GM19035 (cell line): ENCODE data around the gene RAI1.

ENCODE experiments used
- ATAC-seq: cut with Tn5 transposase; IDR thresholded peaks from one replicate; pipeline ENCODE4 v1.9.1; 2021; ENCODE audit not compliant: unreplicated experiment

Gene RAI1

DNA sequence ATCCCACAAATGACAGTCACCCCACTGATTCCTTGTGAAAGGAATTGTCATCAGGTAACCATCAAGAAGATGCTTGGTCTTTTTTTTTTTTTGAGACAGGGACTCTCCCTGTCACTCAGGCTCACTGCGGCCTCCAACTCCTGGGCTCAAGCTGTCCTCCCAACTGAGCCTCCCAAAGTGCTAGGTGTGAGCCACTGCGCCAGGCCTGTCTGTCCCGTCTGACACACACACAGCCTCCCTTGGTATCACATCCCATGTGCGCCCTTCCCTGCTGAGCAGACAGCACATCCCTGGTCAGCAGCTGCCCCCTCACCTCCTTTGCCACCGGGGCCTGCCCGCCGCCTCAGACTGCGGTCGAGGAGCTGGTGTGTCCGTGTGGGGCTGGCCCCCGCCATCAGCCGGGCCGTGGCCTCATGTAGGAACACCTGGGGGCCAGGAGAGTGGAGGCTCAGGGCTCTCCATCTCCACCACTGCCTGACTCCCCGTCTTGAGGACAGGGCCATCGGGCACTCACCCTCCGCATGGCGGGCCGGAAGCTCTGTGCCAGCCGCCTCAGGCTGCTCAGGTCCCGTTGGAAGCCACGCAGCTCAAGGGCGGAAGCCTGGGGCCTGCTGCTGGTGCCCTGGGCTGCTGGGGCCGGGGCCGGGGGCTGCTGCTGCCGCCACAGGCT is 131.9 kb downstream of the RAI1 start:
- ATAC-seq: no peak

DNA sequence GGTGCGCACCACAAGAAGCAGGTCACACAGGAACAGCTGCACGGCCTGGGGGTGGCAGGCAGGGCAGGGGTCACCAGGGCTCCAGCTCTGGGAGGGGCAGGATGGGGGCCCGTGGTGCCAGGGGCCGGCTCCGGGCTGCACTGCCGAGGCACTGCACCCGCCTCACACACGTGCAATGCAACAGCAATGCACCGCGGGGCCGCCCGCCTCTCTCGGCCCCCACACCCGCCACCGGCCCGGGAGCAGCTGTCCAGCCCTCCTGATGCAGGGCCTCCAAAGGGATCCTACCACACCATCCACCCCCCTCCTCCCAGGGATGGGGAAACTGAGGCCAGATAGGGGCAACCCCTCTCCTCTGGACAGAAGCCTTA is 132.5 kb downstream of the RAI1 start:
- no peak for ATAC-seq

DNA sequence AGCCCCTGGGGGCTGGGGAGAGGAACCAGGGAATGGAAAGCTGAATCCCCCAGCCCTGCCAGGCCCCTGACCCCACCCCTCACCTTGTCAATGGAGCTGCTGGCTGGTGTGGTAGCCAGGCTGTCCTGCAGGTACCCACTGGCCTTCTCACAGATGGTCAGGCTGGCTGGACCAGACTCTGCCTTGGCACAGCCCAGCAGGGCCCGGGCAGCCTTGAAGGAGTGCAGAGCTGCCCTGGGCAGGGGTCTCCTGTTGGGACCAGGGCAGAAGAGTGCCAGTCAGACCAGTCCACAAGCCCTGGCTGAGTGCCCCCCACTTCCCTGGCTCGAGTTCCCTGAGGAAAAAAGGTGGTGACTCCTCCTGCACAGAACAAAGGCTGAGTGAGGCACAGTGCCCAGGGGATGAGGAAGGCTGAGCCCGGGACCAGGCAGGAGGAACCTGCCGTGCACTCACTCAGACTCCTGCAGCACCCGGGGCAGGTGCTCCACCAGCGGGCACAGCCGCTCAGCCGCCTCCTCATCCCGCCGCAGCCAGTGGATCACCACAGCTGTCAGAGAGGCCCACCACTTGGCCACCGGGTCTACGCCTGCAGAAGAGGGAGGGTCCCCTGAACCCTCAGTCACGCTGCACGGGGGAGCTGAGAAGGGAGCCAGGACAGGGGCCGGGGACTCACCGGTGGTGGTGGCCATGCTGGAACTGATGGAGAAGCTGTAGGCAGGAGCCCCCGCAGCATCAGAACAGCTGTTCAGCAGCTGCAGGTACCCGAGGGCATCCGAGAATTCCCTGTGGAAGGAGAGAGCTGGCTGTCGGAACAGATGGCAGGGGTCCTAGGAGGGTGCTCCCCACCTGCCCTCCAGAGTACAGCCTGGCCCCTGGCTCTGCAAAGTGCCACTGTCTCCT is 133.2 kb downstream of the RAI1 start:
- ATAC-seq: no peak

DNA sequence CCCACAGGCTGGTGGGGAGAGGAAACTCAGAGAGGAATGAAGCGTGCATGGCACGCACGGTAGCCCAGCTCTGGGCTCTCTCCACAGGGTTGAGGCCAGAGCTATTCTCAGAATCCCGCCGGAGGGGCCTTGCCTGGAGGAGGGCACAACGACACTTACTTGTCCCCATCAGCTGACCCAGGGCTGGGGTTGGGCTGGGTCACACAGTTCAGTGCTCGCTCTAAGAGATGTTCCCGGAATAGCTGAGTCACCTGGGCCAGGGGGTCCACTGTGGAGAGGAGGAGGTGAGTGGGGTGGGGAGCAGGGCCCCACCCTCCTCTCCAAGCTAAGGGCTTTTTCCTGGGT is 133.8 kb downstream of the RAI1 start:
- no peak for ATAC-seq

DNA sequence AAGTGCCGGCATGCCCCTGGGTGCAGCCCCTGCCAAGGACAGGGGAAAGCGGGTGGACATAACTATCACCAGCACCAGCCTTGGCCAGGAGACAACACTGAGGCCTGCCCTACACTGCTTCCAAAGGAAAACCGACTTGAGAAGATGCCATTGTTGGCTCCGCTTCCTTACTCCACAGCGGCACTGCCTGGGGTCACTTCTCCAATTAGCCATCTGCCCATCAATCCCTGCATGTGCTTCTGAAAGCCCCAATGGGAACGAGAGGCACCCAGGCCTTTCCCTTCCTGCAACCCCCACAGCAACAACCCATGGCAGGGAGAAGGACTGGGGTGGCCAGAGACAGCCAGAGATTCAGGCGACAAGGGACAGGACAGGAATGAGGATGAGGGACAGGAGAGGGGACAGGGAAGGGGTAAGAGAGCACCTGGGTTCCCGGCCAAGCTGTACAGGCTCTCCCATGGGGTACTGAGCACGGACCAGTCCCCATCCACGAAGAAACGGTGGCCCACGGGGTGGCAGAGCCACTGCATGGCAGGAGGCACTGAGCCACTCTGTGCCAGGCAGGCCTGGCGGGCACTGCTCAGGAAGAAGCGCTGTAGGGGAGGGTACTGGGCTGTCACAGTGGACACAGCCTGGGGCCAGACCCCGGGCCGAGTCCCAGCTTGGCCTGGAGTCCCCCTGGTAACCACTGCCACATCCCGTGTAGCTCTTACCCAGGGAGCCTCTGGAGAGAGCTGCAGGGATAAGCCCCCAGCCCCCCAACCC is 134.4 kb downstream of the RAI1 start:
- ATAC-seq: no peak

DNA sequence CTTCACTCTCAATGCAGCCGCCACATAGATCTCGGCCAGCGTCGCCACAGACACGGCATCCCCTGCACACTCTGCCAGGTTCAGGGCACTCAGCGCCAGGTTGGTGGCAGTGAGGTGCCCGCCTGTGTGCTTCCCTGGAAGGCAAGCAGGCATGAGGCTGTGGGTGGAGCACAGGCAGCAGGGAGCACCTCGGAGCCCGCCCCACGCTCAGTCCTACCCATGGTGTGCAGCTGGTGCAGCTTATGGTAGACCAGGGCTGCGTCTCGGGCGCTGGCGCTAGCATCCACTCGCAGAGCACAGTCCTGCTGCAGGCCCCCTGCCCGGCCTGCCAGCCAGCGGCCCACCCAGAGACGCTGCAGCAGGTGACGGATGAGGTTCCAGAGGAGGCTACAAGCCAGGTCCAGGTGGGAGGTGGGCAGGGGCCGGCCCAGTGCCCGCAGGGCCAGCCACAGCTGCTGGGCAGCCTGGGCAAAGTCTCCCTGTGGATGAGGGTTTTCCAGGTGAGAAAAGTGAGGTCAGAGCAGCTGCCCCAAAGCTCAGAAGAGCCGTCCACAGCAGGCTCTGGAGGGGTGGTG is 135.1 kb downstream of the RAI1 start:
- no peak for ATAC-seq

DNA sequence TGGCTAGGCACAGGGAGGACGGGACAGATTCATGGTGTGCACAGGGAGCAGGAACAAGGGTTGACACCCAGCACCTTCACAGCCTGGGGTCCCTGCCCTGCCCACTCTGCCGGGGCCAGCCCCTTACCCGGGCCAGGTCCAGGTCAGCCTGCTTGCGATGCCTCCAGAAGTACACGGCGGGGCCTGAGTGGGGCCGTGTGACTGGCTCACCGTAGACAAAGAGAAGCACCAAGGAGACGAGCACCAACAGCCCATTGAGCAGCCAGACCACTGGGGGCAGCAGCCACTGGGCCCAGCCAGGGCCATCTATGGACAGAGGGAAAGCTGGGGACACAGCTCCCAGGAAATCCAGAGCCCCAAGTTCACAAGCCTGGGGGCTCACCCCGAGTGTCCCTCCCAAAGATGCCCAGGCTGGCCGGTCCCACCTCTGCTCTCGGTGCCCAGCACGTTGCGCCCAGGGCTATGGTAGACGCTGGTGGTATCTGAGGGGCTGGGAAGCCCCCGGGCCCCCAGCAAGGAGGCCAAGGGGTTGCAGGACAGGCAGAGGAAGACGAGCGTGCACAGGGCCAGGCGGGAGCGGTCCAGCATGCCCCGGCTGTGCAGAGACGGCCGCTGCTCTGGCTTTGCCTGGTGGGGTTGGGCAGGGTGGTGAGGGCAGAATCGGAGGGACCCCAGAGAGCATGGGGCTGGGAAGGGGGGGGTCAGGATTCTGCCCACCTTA is 135.7 kb downstream of the RAI1 start:
- ATAC-seq: no peak

DNA sequence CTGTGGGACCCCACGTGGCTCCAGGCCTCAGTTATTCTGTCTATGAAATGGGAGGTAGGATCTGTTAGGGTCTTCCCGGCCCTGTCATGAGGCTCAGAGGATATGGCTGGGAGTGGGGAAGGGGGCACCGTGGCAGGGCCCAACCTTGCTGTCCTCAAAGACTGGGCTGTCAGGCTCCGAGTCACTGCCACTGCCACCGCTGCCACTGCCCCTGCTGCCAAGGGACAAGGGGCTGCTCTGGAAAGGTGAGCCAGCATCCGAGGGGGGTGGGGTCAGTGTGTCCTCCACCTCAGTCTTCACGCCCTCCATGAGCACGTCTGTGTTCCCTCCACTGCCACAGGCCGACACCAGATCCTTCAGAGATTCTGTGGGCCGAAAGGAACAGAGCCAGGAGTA is 136.3 kb downstream of the RAI1 start:
- ATAC-seq: no peak

DNA sequence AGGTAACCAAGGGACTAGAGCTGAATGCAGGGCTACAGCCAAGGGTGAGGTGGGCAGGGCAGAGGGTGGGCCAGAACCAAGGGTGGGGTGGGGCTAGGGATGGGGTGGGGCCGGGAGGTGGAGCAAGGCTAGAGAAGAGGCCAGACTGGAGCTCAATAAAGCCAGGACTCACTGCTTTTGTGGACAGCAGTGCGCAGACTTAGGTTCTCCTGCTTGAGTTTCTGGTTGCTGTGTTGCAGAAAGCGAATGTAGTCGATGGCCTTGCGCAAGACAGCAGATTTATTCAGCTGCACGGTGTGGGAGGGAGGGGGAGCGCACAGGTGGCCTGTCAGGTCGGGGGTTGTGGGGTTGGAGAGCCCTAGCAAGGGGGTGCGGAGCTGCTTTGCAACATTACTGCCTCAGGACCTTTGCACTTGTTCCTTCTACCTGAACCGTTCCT is 136.8 kb downstream of the RAI1 start:
- ATAC-seq: no peak

DNA sequence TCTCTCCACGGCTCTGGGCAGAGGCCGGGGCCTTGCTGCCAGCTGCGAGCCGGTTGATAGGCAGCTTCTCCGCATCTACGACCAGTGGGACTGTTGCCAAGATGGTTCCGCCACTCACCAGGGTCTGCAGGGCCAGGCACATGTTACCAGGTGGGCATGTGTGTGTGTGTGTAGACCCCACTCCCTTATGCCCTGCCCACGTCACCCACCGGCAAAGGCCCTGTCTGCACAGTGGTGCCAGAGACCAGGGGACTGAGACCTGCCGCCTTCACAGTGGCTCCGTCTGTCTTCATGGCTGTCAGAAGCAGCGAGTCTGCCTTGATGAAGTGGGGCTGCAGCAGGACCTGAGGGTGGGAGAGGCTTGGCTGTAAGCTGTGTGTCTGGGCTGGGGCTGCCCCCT is 137.9 kb downstream of the RAI1 start:
- no peak for ATAC-seq

DNA sequence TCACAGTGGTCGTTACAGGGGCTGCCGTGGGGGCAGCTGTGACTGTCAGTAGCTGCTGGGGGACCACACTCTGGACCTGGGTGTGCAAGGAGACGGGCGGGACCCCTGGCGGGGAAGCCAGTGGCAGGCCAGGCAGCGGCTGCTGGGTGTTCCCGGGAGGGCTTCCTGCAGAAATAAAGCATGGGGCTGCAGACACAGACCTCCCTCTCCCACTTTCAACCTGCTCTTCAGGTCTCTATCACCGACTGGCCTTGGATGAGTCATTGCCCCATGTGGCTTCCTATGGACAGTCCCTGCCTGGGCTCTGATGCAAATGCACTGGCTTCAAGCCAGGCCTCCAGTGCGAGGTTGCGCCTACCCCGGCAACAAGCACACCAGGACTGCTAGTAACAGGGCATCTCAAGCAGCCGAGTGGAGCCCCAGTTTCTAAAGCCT is 138.3 kb downstream of the RAI1 start:
- ATAC-seq: peak; percentile 42

DNA sequence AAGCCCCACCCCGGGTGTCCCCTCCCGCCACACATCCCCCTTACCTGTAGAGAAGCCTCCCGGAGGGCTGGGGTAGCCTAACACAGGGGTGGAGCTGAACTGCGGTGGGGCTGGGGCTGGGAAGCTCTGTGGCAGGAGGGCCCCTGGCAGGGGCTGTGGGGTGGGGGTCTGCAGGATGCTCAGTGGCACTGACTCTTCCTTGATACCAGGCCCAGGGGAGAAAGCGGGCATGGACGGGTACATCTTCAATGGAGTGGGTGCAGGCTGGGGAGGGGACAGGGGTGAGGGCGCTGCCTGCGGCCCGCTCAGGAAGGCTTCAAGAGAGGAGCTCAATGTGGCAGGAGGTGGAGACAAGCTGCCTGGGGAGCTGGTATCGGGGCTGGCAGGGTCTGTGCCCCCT is 138.8 kb downstream of the RAI1 start:
- no peak for ATAC-seq

DNA sequence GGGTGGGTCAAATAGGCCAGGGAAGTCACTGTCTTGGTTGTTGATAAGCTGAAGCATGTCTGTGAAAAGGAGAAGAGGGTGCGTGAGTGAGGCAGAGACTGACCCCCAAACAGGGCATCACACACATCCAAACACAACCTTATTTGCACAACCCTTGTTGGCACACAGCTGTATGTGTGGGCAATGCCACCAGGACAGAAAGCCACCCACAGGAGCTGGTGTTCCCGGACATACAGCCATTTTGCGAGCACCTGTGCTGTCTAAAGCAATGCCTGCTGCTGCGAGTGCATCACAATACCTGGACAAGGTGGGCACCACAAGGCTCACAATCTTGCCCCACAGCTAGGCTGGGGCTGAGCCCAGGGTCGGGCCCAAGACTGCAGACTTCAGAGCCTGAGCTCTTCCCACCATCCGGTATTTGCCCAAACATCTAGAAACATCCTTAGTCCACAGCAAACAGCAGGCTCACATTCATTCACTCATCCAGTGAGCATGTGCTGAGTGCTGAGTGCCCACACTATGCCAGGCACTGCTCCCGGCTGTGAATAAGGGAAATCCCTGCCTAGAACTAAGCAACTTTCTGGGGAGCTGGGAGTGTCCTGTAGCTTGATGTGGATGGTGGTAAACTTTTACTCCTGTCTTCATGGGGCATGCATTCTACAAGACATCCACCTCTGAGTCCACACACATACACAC is 139.4 kb downstream of the RAI1 start:
- ATAC-seq: no peak

DNA sequence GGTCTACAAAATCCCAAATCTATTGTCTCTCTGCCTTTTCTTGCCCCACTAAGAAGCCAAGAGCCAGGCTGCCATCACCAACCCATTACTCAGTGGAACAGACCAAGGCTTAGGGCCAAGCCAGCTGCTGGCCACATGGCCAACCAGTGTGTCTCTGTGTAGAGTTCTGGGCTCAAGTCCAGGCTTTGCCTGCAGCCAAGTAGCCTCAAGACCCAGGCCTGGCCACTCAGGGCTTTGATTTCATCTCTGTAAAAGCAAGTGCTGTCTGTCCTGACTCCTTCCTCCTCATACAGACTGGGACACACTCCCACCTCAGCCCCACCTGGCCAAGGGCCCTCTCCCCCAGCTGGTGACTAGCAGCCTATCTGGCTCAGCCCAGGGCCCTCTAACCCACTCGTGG is 140.9 kb downstream of the RAI1 start:
- ATAC-seq: no peak

DNA sequence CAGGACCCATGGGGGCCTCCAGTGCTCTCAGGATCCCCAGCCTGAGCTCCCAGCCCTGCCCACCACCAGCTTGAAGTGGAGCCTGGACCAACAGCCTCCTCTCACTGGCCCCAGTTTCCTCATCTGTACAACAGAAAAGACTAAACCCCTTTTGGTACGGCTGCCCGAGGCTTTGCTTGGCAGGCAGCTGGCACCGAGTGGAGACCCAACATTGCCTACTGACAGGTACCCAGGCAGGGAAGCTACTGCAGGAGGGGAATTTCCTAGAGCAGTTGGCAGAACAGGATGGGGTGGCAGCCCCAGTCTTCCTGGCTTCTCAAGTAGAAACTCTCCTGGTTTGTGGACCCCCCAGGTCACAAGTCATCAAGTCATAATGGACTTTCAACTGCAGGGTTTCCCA is 141.4 kb downstream of the RAI1 start:
- no peak for ATAC-seq

DNA sequence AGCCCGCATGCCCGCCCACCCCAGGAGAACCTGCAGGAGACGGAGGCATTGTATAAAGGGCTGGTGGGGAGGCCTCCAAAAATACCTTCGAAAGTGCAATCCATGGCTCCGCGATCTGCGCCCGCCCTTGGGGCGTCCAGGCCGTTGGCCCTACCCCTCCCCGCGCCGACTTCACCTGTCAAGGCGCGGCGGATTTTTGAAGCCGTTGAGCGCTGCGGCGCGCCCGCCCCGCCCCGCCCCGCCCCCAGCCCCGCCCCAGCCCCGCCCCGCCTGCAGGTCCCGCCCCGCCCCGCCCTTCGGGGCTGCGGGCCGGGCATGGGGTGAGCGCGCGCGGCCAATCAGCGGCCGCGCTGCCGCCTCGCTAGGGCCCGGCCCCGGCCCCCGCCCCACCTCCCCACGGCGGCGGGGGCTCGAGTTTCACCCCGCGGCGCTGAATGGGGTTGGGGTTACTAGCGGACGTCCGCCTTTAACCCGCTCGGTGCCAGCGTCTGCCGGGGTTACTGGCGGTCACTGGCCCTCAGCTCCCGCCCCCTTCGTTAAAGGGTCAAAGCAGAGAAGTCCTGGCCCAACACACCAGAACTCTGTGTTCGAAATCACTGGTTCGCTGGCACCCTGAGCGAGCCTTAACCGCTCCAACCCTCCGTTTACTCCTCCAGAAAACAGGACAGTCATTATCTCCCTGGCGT is 142.3 kb downstream of the RAI1 start:
- peak; percentile 79 for ATAC-seq

DNA sequence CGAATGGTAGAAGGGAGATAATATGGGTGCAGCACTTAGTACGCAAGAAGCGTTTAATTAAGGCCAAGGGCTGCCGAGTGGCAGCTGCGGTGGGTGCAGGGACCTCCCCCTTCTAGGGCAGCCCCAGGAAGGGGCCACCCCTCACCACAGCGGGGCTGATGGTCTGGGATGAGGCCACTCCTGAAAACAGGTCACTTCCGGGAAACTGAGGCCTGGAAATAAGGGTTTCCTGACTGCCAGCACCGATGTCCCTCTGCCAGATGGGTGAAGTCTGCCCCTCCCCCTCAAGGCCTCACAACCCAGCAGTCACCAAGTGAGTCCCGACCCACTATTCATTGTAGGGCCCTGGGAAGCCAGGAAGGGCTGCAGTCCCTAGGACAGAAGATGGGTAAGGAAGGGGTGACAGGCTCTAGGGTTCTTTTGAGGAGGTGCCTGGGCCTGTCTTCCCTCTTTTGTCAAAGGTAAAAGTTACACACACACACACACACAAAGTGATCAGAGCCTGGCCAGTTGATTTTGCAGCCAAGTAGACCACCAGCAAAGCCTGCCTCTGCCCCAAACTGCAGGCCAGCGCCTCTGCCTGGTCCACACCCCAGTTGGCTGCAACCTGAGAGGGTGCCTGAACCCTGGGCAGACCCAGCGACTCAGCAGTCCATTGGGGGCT is 143.0 kb downstream of the RAI1 start:
- peak; percentile 24 for ATAC-seq

DNA sequence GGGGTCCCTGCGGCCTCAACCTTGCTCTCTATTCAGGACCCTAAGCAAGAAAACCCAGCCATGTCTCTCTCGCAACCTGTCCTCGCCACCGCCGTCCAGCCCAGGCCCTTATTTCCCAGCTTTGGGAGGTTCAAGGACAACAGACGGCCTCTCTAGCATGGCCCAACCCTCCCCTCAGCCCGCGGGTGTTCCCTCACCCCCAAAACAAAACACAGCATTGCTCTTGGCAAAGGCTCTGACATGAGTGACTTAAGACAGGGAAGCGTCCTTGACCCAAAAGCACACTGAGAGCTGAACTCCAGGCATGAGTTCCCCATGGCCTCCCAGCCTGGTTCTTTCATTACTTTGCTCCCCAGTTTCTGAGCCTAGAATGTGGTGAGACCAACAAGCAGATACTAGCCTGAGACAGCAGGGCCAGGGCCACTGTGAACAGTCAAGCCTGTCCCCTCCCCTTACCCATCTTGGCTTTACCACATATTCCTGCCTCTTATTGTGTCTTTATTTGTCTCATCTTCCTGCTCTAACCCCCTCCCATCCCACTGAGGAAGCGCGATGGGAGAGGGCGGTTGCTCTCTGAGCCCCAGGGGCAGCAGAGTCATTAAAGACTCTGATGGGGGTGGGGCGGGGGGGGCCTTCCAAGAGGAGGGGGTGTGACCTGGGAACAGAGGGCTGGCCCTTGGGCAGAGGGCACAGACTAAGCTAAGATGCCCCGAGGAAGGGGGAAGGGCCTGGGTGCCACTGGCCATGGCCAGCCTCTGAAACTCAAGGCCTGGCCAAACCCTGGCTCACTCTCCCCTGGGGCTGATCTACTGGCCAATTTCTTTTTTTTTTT is 143.7 kb downstream of the RAI1 start:
- ATAC-seq: no peak
